Stimulated activated naive CD4-positive, alpha-beta T cell (primary cell): ENCODE results near the gene SERBP1.
A peak's percentile ranks its signal among the peaks of the same experiment; 100 is the strongest.

Experiments used
- DNase-seq, 6 experiments: peaks; one replicate each; lab custom pipeline; 2025; lab: John Stamatoyannopoulos, UW

Gene SERBP1

GRCh38 chr1:67361641-67362040 is 68.6 kb downstream of the SERBP1 start:
- peak in 2 of 6 experiments; percentile 31 to 36 for DNase-seq

DNA sequence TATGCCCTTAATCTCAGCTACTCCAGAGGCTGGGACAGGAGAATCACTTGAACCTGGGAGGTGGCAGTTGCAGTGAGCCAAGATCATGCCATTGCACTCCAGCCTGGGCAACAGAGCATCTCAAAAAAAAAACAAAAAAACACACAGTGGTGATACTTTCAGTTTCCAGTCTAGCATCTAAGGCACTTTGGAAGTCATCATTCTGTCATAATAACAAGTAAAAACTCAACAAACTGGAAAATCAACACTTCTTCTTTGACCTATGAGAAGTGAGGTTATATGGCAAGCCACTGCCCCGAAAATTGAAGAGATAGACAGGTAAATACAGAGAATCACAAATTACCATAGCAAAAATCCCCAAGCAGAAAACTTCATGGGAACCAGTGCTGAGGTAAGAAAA is 70.6 kb downstream of the SERBP1 start:
- no peak for DNase-seq
